KOPT-K1 (cell line): ENCODE measurements around the gene HORMAD1.
"Not testable (repeated sequence)": the region's sequence is repeated elsewhere in the genome, so short reads cannot be mapped to it uniquely, and the experiment has no call there.

ENCODE experiments used
- H3K27ac ChIP-seq: fragments of 200-600 bp; sonication (generic); 2 replicates; pipeline ENCODE4 v1.5.1; 2016; ENCODE audit warnings: antibody characterized with exemption, mild to moderate bottlenecking, low read depth, low read length; ENCODE audit not compliant: poor library complexity, severe bottlenecking
- H3K36me3 ChIP-seq: fragments of 200-600 bp; sonication (generic); 2 replicates; pipeline ENCODE4 v1.5.1; 2017; ENCODE audit warnings: antibody characterized with exemption, mild to moderate bottlenecking, low read length, moderate library complexity; ENCODE audit not compliant: insufficient read depth
- H3K9me3 ChIP-seq: fragments of 200-600 bp; sonication (generic); 2 replicates; pipeline ENCODE4 v1.5.1; 2017; ENCODE audit warnings: antibody characterized with exemption, low read length, mild to moderate bottlenecking; ENCODE audit not compliant: insufficient read depth, poor library complexity, severe bottlenecking

The HORMAD1 gene

DNA sequence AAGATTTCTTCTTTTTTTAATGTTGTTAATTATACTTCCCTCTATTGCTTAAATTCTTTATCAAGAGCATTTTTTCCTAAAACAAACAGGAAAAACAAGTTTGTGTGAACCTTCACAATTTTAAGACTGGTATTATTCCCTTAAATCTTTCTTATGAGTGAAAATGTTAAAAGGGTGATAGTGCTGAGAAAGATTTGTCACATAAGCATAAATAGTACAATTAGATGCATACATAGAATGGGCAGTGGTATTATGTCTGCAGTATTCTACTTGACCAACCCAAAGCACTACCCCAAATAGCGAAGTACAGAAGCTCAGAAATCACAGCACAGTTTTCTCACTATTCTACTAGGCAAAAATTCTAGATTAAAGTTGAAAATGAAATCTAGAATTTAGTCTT, 41.7 kb downstream of the HORMAD1 start:
- Histone ChIP-seq H3K36me3 (peaks cover 21% of the 10 kb centered on the region; the same call in 1 of the 2 replicates), H3K27ac (no peak overlapping the region), H3K9me3 (no peaks in the 10 kb centered on the region)

DNA sequence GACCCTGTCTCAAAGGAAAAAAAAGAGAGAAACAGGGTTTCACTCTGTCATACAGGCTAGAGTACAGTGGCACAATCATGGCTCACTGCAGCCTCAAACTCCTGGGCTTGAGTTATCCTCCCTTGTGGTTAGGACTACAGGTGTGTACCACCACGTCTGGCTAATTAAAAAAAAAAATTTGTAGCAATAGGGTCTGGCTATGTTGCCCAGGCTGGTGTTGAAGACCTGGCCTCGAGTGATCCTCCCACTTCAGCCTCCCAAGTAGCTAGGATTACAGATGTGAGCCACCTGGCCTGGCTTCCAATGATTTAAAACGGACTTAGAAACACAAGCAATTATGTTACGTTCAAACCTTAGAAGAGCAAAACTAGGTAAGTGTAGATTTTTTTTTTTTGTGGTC, 45.8 kb downstream of the HORMAD1 start:
- no peaks in the 10 kb centered on the region for H3K9me3 ChIP-seq
- peaks cover 14% of the 10 kb centered on the region for H3K36me3 ChIP-seq
- no peak overlapping the region for H3K27ac ChIP-seq

DNA sequence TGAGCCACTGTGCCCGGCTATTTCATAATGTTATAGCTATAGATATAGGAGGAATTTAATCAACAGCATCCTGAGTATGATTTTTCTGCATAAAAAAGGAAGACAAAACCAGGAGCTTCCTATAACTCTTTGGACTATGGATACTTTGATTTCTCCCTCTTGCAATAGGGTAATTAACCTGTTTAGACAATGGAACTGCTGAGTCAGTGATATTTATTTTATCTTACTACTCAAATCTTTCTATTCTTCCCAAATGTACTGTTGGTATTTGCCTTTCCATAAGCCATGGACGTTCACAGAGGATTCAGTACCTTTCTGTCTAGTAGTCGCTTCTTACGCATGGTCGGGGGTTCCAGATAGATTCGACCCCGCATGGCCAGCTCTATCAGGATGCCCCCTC, 57.4 kb downstream of the HORMAD1 start:
- no peak overlapping the region for H3K27ac ChIP-seq
- no peaks in the 10 kb centered on the region for H3K9me3 ChIP-seq
- H3K36me3 ChIP-seq = peaks cover 51% of the 10 kb centered on the region

DNA sequence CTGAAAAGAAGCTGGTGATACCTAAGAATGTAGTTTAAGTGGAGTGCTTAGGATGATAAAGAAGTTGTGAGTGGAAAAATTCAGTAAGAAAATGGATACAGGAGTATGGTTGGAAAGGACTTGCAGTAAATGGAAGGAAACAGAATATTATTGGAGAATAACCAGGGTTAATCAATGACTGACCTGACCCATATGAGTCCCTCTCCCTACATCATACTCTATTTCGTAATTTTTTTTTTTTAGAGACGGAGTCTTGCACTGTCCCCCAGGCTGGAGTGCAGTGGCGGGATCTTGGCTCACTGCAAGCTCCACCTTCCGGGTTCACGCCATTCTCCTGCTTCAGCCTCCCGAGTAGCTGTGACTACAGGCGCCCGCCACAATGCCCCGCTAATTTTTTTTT, 57.9 kb downstream of the HORMAD1 start:
- Histone ChIP-seq H3K9me3 (no peaks in the 10 kb centered on the region), H3K36me3 (peaks cover 56% of the 10 kb centered on the region), H3K27ac (no peak overlapping the region)

DNA sequence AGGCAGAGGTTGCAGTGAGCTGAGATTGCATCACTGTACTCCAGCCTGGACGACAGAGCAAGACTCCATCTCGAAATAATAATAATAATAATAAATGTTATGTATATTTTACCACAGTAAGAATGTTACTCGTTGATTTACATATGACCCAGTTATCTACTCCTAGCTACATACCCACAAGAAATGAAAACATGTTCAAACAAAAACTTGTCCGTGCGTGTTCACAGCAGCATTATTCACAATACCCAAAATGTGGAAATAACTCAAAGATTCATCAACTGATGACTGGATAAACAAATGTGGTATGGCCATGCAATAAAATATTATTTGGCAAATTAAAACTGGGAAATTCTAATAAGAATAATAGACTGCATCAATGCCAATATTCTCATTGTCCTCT, 59.5 kb downstream of the HORMAD1 start:
- Histone ChIP-seq H3K36me3 (peaks cover 58% of the 10 kb centered on the region), H3K27ac (no peak overlapping the region), H3K9me3 (no peaks in the 10 kb centered on the region)

DNA sequence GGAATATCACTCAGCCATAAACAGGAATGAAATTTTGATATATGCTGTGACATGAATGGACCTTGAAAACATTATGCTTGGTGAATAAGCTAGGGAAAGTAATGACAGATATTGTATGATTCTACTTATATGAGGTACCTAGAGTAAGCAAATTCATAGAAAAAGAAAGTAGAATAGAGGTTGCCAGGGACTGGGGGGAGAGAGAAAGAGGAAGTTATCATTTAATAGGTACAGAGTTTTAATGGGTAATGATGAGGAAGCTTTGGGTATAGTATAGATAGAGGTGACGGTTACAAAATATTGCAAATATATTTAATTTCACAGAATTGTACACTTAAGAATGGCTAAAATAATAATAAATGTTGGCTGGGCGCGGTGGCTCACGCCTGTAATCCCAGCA, 60.1 kb downstream of the HORMAD1 start:
- Histone ChIP-seq H3K9me3 (no peaks in the 10 kb centered on the region), H3K27ac (no peak overlapping the region), H3K36me3 (peaks cover 58% of the 10 kb centered on the region)

DNA sequence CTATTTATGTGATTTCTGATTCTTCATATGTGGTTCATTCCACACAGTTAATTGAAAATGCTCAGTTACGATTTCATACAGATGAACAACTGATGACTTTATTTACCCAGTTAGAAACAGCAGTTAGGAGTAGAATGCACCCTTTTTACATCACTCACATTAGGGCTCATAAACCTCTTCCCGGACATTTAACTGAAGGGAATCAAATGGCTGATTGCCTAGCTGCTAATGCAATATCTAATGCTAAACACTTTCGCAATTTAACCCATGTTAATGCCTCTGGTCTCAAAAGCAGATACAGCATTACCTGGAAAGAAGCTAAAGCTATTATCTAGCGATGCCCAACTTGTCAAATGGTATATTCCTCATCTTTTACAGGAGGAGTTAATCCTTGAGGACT, 63.6 kb downstream of the HORMAD1 start:
- not testable (repeated sequence) for H3K27ac ChIP-seq, H3K9me3 ChIP-seq
- peaks cover 43% of the 10 kb centered on the region for H3K36me3 ChIP-seq

DNA sequence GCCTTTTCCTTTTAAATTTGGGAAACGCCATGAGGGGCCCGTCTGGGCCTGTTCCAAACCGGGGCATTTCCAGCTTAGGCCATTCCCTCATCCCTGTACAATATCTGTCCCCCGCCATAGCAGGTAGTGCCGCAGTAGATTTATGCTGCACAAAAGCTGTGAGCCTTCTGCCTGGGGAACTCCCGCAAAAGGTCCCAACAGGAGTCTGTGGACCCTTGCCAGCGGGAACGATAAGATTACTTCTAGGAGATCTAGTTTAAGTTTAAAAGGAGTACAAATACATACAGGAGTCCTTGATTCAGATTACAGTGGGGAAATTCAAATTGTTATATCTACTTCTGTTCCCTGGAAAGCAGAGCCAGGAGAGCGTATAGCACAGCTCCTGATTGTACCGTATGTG, 66.1 kb downstream of the HORMAD1 start:
- not testable (repeated sequence) for H3K27ac ChIP-seq

DNA sequence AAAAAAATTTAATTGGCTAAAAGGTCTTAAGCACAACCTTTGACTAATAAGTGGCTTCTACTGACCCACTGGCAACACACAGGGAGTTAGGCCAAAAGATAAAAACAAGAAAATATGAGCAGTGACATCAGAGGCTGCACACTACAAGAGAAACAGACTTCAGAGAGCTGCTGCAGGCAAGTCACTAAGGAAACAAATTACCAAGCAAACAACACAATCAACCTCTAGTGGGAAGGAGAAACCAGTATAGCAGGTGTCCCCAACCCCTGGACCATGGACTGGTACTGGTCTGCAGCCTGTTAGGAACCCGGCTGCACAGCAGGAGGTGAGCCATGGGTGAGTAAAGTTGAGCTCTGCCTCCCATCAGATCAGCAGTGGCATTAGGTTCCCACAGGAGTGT, 70.5 kb downstream of the HORMAD1 start:
- no peaks in the 10 kb centered on the region for H3K9me3 ChIP-seq
- no peak overlapping the region for H3K27ac ChIP-seq
- H3K36me3 ChIP-seq = peaks cover 43% of the 10 kb centered on the region

More for the DNA sequence above, 66.1 kb downstream of the HORMAD1 start:
- H3K36me3 ChIP-seq = peaks cover 26% of the 10 kb centered on the region
- H3K9me3 ChIP-seq = not testable (repeated sequence)

DNA sequence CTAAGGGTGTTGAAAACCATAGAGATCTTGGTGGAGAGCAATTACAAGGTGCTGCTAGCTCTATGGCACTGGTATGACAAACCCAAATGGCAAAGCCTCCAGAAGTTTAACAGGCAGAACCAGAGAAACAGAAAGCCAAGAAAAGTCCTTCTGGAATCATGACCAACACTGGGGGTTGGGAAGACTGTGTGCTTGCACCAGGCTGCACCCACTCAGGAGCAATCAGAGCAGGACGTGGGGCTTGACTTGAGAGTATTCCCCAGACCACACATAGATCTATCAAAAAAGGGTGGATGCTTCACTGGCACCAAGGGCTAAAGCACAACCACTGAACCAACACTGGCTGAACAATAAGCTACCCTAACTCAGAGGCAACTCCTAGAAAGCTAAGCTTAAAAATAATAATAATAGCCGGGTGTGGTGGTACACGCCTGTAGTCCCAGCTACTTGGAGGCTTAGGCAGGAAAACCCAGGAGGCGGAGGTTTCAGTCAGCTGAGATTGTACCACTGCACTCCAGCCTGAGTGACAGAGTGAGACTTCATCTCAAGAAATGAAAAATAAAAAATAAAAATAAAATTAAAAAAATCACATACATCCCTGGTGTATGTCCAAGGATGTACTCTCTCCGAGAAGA, 71.1 kb downstream of the HORMAD1 start:
- Histone ChIP-seq H3K27ac (no peak overlapping the region), H3K36me3 (peaks cover 43% of the 10 kb centered on the region), H3K9me3 (no peaks in the 10 kb centered on the region)
